ENCODE results near the gene STRN4.
"Not testable (repeated sequence)": the region's sequence is repeated elsewhere in the genome, so short reads cannot be mapped to it uniquely, and the experiment has no call there.

Gene STRN4

GRCh38 chr19:46746281-46747057 lies at the start of gene STRN4:
Gene STRN4 (minus strand): TSS chr19:46746450. CDS start chr19:46746430, 20 bp downstream.
- DNase-seq (ENCODE audit: low spot score), result no peak

- DNase-seq (ENCODE audit: low spot score), result peak; percentile 72
Measured at GRCh38 chr19:46791944-46792343, 45.7 kb upstream of the STRN4 start.

- no peak for DNase-seq (ENCODE audit: low spot score)
Measured at GRCh38 chr19:46789371-46789770, 43.1 kb upstream of the STRN4 start.

GRCh38 chr19:46788968-46789338 lies 42.7 kb upstream of the STRN4 start:
- DNase-seq (ENCODE audit: low spot score), result no peak

GRCh38 chr19:46788262-46788967 lies 42.2 kb upstream of the STRN4 start, which contains the start of gene SLC1A5:
Gene SLC1A5 (minus strand): TSS chr19:46788594. CDS start chr19:46787965, 629 bp downstream.
- DNase-seq (ENCODE audit: low spot score), result peak; percentile 100

DNA sequence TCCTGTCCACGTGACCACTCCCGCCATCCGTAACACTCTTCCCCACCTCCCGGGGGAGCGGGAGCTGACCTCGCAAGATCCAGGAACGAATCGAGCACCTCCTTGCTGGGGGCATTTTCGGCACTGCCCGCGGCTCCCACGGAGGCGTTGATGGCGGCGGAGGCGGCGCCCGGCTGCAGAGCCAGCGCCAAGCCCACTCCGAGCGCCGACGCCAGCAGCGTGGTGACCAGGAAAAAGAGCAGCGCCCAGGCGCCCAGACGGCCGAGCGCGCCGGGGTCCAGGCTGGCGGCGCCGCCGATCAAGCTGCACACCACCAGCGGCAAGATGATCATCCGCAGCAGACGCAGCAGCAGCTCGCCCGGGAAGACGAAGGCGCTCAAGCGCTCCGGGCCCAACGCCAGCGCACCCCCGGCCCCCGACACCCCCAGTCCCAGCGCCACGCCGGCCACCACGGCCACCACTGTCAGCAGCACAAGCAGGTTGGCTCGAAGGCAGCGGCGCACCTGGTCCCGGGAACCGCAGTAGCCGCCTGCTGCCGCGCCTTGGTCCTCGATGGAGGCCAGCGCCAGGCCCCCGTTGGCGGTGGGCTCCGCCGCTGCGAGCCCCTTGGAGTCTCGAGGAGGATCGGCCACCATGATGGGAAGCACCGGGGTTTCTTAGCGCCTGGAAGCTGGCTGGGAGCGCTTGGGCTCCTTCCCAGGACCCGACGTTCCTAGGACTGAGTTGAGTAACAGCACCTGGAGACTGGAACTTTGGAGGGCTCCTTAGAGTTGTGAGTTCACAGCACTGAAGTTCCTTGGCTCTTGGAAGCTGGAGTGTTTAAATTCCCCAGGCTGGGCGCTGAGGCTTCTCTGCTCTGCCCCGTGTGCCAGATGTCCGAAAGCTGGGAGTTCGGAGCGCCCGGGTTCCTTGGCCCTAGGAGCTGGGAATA lies 41.3 kb upstream of the STRN4 start:
- no peak for DNase-seq (ENCODE audit: low spot score)

GRCh38 chr19:46787040-46787330 lies 40.7 kb upstream of the STRN4 start:
- DNase-seq (ENCODE audit: low spot score), result no peak

GRCh38 chr19:46786236-46787039 lies 40.2 kb upstream of the STRN4 start:
- DNase-seq (ENCODE audit: low spot score), result peak; percentile 89

- DNase-seq (ENCODE audit: low spot score), result no peak
Measured at GRCh38 chr19:46785980-46786235, 39.7 kb upstream of the STRN4 start.

GRCh38 chr19:46785054-46785979 lies 39.1 kb upstream of the STRN4 start:
- DNase-seq (ENCODE audit: low spot score), result no peak

GRCh38 chr19:46784262-46785053 lies 38.2 kb upstream of the STRN4 start:
- DNase-seq (ENCODE audit: low spot score), result peak; percentile 98

DNA sequence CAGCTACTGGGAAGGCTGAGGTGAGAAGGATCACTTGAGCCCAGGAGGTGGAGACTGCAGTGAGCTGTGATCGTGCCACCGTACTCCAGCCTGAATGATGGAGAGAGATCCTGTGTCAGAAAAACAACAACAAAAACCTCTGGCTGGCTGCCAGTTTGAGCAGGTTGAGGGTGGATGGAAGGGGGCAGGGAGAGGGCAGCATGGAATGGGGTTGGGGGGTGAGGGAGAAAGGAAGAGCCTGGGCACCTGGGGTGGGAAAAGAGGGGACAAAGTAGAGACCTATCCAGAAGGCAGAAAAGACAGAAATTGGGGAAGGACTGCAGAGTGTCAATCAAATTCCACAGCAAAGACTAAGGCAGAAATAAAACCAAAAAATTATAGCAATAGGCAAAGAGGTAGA lies 37.4 kb upstream of the STRN4 start:
- DNase-seq (ENCODE audit: low spot score), result no peak

- DNase-seq (ENCODE audit: low spot score), result no peak
Measured at GRCh38 chr19:46782355-46783019, 36.2 kb upstream of the STRN4 start.

DNA sequence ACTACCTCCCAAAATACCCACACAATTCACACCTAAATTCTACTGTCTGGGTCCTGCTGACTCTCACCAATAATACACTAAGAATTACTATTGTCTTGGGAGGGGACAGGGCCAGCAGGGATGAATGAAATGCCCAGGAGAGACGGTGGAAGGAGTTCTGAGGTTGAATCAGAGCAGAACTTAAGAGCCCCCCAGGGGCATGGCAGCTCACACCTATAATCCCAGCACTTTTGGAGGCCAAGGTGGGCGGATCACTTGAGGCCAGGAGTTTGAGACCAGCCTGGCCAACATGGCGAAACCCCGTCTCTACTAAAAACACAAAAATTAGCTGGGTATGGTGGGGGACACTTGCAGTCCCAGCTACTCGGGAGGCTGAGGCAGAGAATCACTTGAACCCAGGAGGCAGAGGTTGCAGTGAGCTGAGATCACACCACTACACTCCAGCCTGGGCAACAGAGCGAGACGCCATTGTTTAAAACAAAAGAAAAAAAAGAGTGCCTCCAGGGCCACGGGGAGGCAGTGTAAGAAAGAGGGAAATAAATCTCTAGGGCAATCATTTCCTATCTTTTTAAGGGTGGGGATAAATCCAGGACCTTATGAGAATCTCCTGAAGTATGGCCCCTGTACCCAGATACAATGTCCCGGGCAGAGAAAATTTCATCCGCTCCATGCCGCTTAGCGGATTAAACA lies 31.9 kb upstream of the STRN4 start:
- DNase-seq (ENCODE audit: low spot score), result not testable (repeated sequence)

DNA sequence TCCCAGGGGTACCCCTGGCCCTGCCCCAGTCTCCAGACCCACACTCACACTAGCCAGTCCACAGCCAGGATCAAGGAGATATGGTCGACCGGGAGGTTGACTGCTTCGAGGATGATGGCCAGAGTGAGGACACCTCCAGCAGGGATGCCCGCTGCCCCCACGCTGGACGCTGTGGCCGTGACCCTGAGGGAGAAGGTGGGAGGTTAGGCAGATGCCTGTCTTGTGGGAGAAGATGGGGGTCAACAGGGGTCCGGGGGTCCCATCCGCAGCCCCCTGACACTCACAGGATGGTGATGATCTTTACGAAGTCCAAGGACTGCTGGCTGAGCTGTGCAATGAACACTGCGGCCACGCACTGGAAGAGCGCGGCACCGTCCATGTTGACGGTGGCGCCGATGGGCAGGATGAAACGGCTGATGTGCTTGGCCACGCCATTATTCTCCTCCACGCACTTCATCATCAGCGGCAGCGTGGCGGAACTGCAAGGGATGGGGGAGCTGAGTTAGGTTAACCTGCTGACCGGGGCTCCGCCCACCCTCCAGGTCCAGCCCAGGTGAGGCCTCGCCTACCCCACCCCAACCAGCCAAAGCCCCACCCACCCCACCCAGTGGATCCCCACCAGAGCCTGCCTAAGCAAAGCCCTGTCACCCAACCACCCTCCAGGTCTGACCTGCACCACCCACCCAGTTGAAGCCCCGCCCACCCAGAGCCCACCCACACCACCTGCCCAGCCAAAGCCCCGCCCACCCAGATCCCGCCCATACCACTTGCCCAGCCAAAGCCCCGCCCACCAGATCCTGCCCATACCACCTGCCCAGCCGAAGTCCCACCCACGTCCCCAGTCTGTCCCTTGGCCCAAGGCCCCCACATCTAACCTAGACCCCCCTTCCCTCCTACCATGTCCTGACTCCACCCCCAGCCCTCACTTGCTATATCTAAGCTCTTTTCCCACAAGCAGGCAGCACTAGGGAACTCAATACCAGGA lies 31.0 kb upstream of the STRN4 start:
- peak; percentile 75 for DNase-seq (ENCODE audit: low spot score)

- no peak for DNase-seq (ENCODE audit: low spot score)
Measured at GRCh38 chr19:46775642-46776258, 29.5 kb upstream of the STRN4 start.

DNA sequence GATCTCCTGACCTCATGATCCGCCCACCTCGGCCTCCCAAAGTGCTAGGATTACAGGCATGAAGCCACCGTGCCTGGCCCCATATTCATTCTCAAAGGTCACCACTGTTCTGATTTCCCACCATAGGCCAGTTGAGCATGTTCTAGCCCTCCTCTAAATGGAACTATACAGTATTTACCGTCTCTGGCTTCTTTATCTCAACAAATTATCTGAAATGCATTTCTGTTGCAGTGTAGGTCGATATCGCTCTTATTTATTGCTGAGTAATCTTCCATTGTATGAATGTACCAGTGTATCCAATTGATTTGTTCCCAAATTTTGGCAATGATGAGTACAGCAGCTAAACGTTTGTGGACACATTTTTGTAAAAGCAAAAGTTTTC lies 26.8 kb upstream of the STRN4 start:
- DNase-seq (ENCODE audit: low spot score), result peak; percentile 85
